RWPE2 (cell line): Measurements from ENCODE around the gene KRTAP10-4.
"Not testable (repeated sequence)": the region's sequence is repeated elsewhere in the genome, so short reads cannot be mapped to it uniquely, and the experiment has no call there.

Experiments used
- ATAC-seq: fragments of 200-7000 bp; cut with Tn5 transposase; 3 replicates; pipeline ENCODE4 v1.9.1; 2021; ENCODE audit warnings: low read depth
- DNase-seq: peaks from one replicate; pipeline ENCODE4 v3.0.0-alpha.2; 2020; ENCODE audit warnings: low spot score
- H3K27ac ChIP-seq: fragments of 450-650 bp; 2 replicates; pipeline ENCODE4 v1.5.1; 2017; ENCODE audit warnings: mild to moderate bottlenecking; ENCODE audit not compliant: poor library complexity, severe bottlenecking
- H3K27me3 ChIP-seq: fragments of 250-450 bp; sonication (Bioruptor Pico); 2 replicates; pipeline ENCODE4 v1.5.1; 2021; ENCODE audit warnings: mild to moderate bottlenecking, moderate library complexity; ENCODE audit not compliant: insufficient read depth, poor library complexity, severe bottlenecking
- H3K36me3 ChIP-seq: fragments of 250-450 bp; sonication (Bioruptor Pico); 2 replicates; pipeline ENCODE4 v1.5.1; 2020; ENCODE audit warnings: low read depth, mild to moderate bottlenecking, moderate library complexity
- H3K4me1 ChIP-seq: fragments of 250-450 bp; sonication (Bioruptor Pico); 2 replicates; pipeline ENCODE4 v1.5.1; 2021; ENCODE audit warnings: mild to moderate bottlenecking, moderate library complexity; ENCODE audit not compliant: insufficient read depth, poor library complexity, severe bottlenecking
- H3K4me3 ChIP-seq: fragments of 250-450 bp; sonication (Bioruptor Pico); 2 replicates; pipeline ENCODE4 v1.5.1; 2021; ENCODE audit warnings: mild to moderate bottlenecking, moderate library complexity; ENCODE audit not compliant: severe bottlenecking
- H3K9me3 ChIP-seq: fragments of 250-450 bp; sonication (Bioruptor Pico); 2 replicates; pipeline ENCODE4 v1.5.1; 2021; ENCODE audit warnings: mild to moderate bottlenecking, moderate library complexity; ENCODE audit not compliant: severe bottlenecking
- CTCF ChIP-seq: fragments of 450-650 bp; IDR thresholded peaks from one replicate; pipeline ENCODE4 v1.5.1; 2017; ENCODE audit warnings: mild to moderate bottlenecking, moderate library complexity; ENCODE audit not compliant: poor library complexity, severe bottlenecking

The KRTAP10-4 gene

GRCh38 chr21:44596068-44596725 is 22.7 kb downstream of the KRTAP10-4 start:
- peak; percentile 84 for ATAC-seq

GRCh38 chr21:44598061-44598460 is 24.5 kb downstream of the KRTAP10-4 start:
- Histone ChIP-seq H3K9me3 (no peaks in the 10 kb centered on the region), H3K27ac (no peak overlapping the region), H3K27me3 (no peaks in the 10 kb centered on the region), H3K36me3 (no peaks in the 10 kb centered on the region), H3K4me1 (no peaks in the 10 kb centered on the region), H3K4me3 (no peak overlapping the region)
- ATAC-seq: no peak
- no peak for DNase-seq
- no peak for TF ChIP-seq CTCF

More at GRCh38 chr21:44596068-44596725, 22.7 kb downstream of the KRTAP10-4 start:
- TF ChIP-seq CTCF: no peak
- Histone ChIP-seq H3K27me3 (no peaks in the 10 kb centered on the region), H3K9me3 (no peaks in the 10 kb centered on the region), H3K4me1 (no peaks in the 10 kb centered on the region), H3K27ac (no peak overlapping the region), H3K4me3 (no peak overlapping the region), H3K36me3 (no peaks in the 10 kb centered on the region)
- DNase-seq: peak; percentile 38

- no peak for TF ChIP-seq CTCF
- ATAC-seq: no peak
Measured at GRCh38 chr21:44599264-44600029, 25.9 kb downstream of the KRTAP10-4 start.

GRCh38 chr21:44600118-44600978 is 26.8 kb downstream of the KRTAP10-4 start, which contains the start of gene KRTAP10-7:
TSS of gene KRTAP10-7 (plus strand) at chr21:44600597. CDS start at chr21:44600622, 25 bp downstream.
- peaks cover 11% of the 10 kb centered on the region for H3K27me3 ChIP-seq
- DNase-seq, H3K9me3 ChIP-seq, H3K4me1 ChIP-seq, H3K27ac ChIP-seq, H3K4me3 ChIP-seq, H3K36me3 ChIP-seq, ATAC-seq: not testable (repeated sequence)

More at GRCh38 chr21:44599264-44600029, 25.9 kb downstream of the KRTAP10-4 start:
- Histone ChIP-seq H3K4me1 (no peaks in the 10 kb centered on the region), H3K36me3 (no peaks in the 10 kb centered on the region), H3K27ac (no peak overlapping the region), H3K4me3 (no peak overlapping the region), H3K27me3 (peaks cover 4% of the 10 kb centered on the region), H3K9me3 (no peaks in the 10 kb centered on the region)
- DNase-seq: no peak

- H3K4me3 ChIP-seq, H3K9me3 ChIP-seq, ATAC-seq, H3K27ac ChIP-seq, H3K36me3 ChIP-seq, H3K4me1 ChIP-seq: not testable (repeated sequence)
- peak; percentile 38 for DNase-seq
- H3K27me3 ChIP-seq: peaks cover 15% of the 10 kb centered on the region
Measured at GRCh38 chr21:44601091-44601490, 27.6 kb downstream of the KRTAP10-4 start.
